Lung (tissue), 12 donors: ENCODE measurements around the gene TMEM51. TPM values are rescaled to one million over a fixed set of nuclear protein-coding genes. Genes with fewer than 3 reads are reported as not detected.

Experiments
- ATAC-seq: fragments of 200-7000 bp; cut with Tn5 transposase; one replicate; pipeline ENCODE4 v1.9.1; 2020; ENCODE audit warnings: moderate number of reproducible peaks; ENCODE audit not compliant: insufficient read depth, low FRiP score
- DNase-seq, 3 donors: peaks; one replicate each; pipeline ENCODE4 v3.0.0-alpha.2; 2013 to 2017
- H3K27ac ChIP-seq, 2 donors: one replicate each; pipeline ENCODE4 v1.5.1; 2013; ENCODE audit warnings: mild to moderate bottlenecking in 2 of 2, moderate library complexity in 2 of 2, control low read depth in 1 of 2, inconsistent platforms in 1 of 2, low read depth in 1 of 2, low read length in 1 of 2
- H3K27me3 ChIP-seq, 3 donors: one replicate each; pipeline ENCODE4 v1.5.1; 2013; ENCODE audit warnings: low read length in 2 of 3; ENCODE audit not compliant: control insufficient read depth in 3 of 3, insufficient read depth in 3 of 3
- H3K36me3 ChIP-seq, 4 donors: one replicate each; pipeline ENCODE4 v1.5.1; 2013; ENCODE audit warnings: low read length in 4 of 4, mild to moderate bottlenecking in 1 of 4, moderate library complexity in 1 of 4; ENCODE audit not compliant: control insufficient read depth in 4 of 4, insufficient read depth in 4 of 4
- H3K4me1 ChIP-seq, 5 donors: one replicate each; pipeline ENCODE4 v1.5.1; 2013; ENCODE audit warnings: low read length in 5 of 5, mild to moderate bottlenecking in 2 of 5, moderate library complexity in 1 of 5; ENCODE audit not compliant: control insufficient read depth in 5 of 5, insufficient read depth in 5 of 5
- H3K4me3 ChIP-seq: one replicate; pipeline ENCODE4 v1.5.1; 2013; ENCODE audit warnings: mild to moderate bottlenecking, control low read depth, moderate library complexity
- H3K9ac ChIP-seq, 2 donors: one replicate each; pipeline ENCODE4 v1.5.1; 2013; ENCODE audit warnings: low read length in 2 of 2, control low read depth in 1 of 2; ENCODE audit not compliant: insufficient read depth in 1 of 2
- H3K9me3 ChIP-seq, 4 donors: one replicate each; pipeline ENCODE4 v1.5.1; 2013; ENCODE audit warnings: low read length in 3 of 4, mild to moderate bottlenecking in 1 of 4, moderate library complexity in 1 of 4; ENCODE audit not compliant: control insufficient read depth in 4 of 4, insufficient read depth in 3 of 4
- CTCF ChIP-seq: IDR thresholded peaks from 2 replicates; pipeline ENCODE4 v1.5.1; 2012; ENCODE audit warnings: mild to moderate bottlenecking; ENCODE audit errors: control extremely low read depth, extremely low read depth
- WGBS, 2 donors: extraction: QIAGEN DNeasy Blood & Tissue Kit; methylation state at CpG; one replicate each; pipeline ENCODE4 v1.1.7; 2013; 5-methylcytosine and 5-hydroxymethylcytosine counted together
- polyA plus RNA-seq, 2 donors: library from polyadenylated mRNA; stranded (reverse); fragments of 200-250 nt; gene quantifications; one replicate each; pipeline ENCODE4 v1.2.1, GENCODE V29; 2013
- total RNA-seq, 2 donors: library from RNA; depleted of rRNA in 1 of 2; stranded (reverse); fragments of >200 nt in 1 of 2; gene quantifications; one replicate each; pipeline ENCODE4 v1.2.1, GENCODE V29; 2014 to 2021
- donor health status: control.
- donor health status: control.
- donor health status: Bipolar disorder and iron deficiency.
- donor health status: healthy.
- donor health status: DM: yes; HTN: yes; CAD: no.

TMEM51 gene
- total and polyA plus RNA-seq, 4 donors: 7.7 to 17.8 (median 12.2) TPM

GRCh38 chr1:15229707-15230131 lies 76.2 kb downstream of the TMEM51 start:
- TF ChIP-seq CTCF: no peak
- Histone ChIP-seq H3K4me1 (no peaks in the 10 kb centered on the region), H3K27me3 (no peaks in the 10 kb centered on the region), H3K27ac (no peak overlapping the region), H3K4me3 (no peak overlapping the region), H3K9me3 (no peaks in the 10 kb centered on the region), H3K9ac (no peak overlapping the region), H3K36me3 (no peaks in the 10 kb centered on the region)
- DNase-seq (no peak), ATAC-seq (no peak)
- WGBS, 2 donors: 62 to 77% methylated on average over 4 of the region's 4 CpGs

GRCh38 chr1:15231714-15232201 lies 78.2 kb downstream of the TMEM51 start:
- 44 to 63% methylated on average over 5 of the region's 5 CpGs for WGBS, 2 donors
- Histone ChIP-seq H3K4me3 (no peak overlapping the region), H3K36me3 (no peaks in the 10 kb centered on the region), H3K9me3 (no peaks in the 10 kb centered on the region), H3K4me1 (no peaks in the 10 kb centered on the region), H3K9ac (no peak overlapping the region), H3K27me3 (no peaks in the 10 kb centered on the region), H3K27ac (no peak overlapping the region)
- no peak for DNase-seq
- ATAC-seq: no peak
- TF ChIP-seq CTCF: no peak

GRCh38 chr1:15233689-15234088 lies 80.1 kb downstream of the TMEM51 start:
- H3K9ac ChIP-seq: no peak overlapping the region
- H3K27me3 ChIP-seq: no peaks in the 10 kb centered on the region
- no peak for ATAC-seq
- H3K4me1 ChIP-seq: no peaks in the 10 kb centered on the region
- no peaks in the 10 kb centered on the region for H3K36me3 ChIP-seq
- H3K4me3 ChIP-seq: no peak overlapping the region
- TF ChIP-seq CTCF: no peak
- DNase-seq: no peak
- no peak overlapping the region for H3K27ac ChIP-seq
- H3K9me3 ChIP-seq: no peaks in the 10 kb centered on the region

GRCh38 chr1:15236321-15236721 lies 82.8 kb downstream of the TMEM51 start:
- Histone ChIP-seq H3K4me3 (no peak overlapping the region), H3K9ac (no peak overlapping the region), H3K27ac (no peak overlapping the region), H3K4me1 (no peaks in the 10 kb centered on the region), H3K9me3 (no peaks in the 10 kb centered on the region), H3K27me3 (no peaks in the 10 kb centered on the region), H3K36me3 (no peaks in the 10 kb centered on the region)
- DNase-seq: no peak
- WGBS, 2 donors: 80 to 81% methylated on average over 5 of the region's 5 CpGs
- TF ChIP-seq CTCF: no peak
- no peak for ATAC-seq
